GM12891 (cell line): ENCODE measurements around the gene STX16.

Experiments used
- PAX5 ChIP-seq: IDR thresholded peaks from 2 replicates; pipeline ENCODE4 v1.6.1; 2011; ENCODE audit warnings: low read length, moderate library complexity, mild to moderate bottlenecking; ENCODE audit not compliant: insufficient read depth, severe bottlenecking
- POLR2A ChIP-seq: IDR thresholded peaks from 2 replicates; pipeline ENCODE4 v1.6.1; 2011; ENCODE audit warnings: low read depth, low read length, control low read depth
- POLR2AphosphoS5 ChIP-seq: IDR thresholded peaks from 2 replicates; pipeline ENCODE4 v1.6.1; 2011; ENCODE audit warnings: low read depth, low read length, control low read depth
- POU2F2 ChIP-seq: IDR thresholded peaks from 2 replicates; pipeline ENCODE4 v1.6.1; 2011; ENCODE audit warnings: low read depth, mild to moderate bottlenecking, control low read depth, low read length, moderate library complexity
- SPI1 ChIP-seq: IDR thresholded peaks from 2 replicates; pipeline ENCODE4 v1.6.1; 2011; ENCODE audit warnings: low read depth, low read length, control low read depth
- TAF1 ChIP-seq: IDR thresholded peaks from 2 replicates; pipeline ENCODE4 v1.6.1; 2011; ENCODE audit warnings: low read depth, low read length, control low read depth

GRCh38 chr20:58664331-58664730, 13.2 kb downstream of the STX16 start:
- TF ChIP-seq POLR2AphosphoS5 (no peak), POLR2A (no peak), TAF1 (no peak), POU2F2 (no peak), SPI1 (no peak), PAX5 (no peak)
